ENCODE data around the gene HOXA9. TPM values are rescaled to one million over a fixed set of nuclear protein-coding genes. Genes with fewer than 3 reads are reported as not detected.
A peak's percentile ranks its signal among the peaks of the same experiment; 100 is the strongest.

HOXA9 gene
- total RNA-seq, 1 experiment from 2014 or later: 16.7 TPM

GRCh38 chr7:27163288-27164044 lies 1.9 kb downstream of the HOXA9 start:
- Mint-ChIP-seq H3K9me3 (ENCODE audit: unreplicated experiment) (no peaks in the 10 kb centered on the region), H3K27ac (ENCODE audit: unreplicated experiment) (no peak overlapping the region), H3K4me1 (ENCODE audit: low read depth, unreplicated experiment) (peaks cover 14% of the 10 kb centered on the region), H3K4me3 (ENCODE audit: unreplicated experiment) (peak overlapping the region; percentile 78), H3K27me3 (ENCODE audit: insufficient read depth, unreplicated experiment) (no peaks in the 10 kb centered on the region), H3K36me3 (ENCODE audit: insufficient read depth, unreplicated experiment) (peaks cover 6% of the 10 kb centered on the region)
- Histone ChIP-seq H3K9me3 (no peaks in the 10 kb centered on the region), H3K27me3 (replicated peaks; ENCODE audit: control insufficient read depth, insufficient read depth, low read length) (no peaks in the 10 kb centered on the region), H3K4me1 (peaks cover 7% of the 10 kb centered on the region), H3K36me3 (ENCODE audit: control insufficient read depth, insufficient read depth, low read length) (no peaks in the 10 kb centered on the region), H3K4me3 (ENCODE audit: low read depth, low read length) (no peak overlapping the region)
- ChIA-PET POLR2A (no interaction called here), CTCF (no interaction called here)
- DNase-seq: no peak
- BruUV-seq (replicated peaks): no TSS peak
- intact Hi-C loops (cut with micrococcal nuclease; ENCODE audit: unreplicated experiment): loop anchor here (5.0 to 10.0 kb wide), 2 partner anchors 301 to 959 kb away; partner anchors contain the start of genes CBX3, HNRNPA2B1 and SKAP2
- TF ChIP-seq CTCF (IDR thresholded peaks at IDR 0.05; ENCODE audit: insufficient read depth in 1 of 2, low read depth in 1 of 2, low read length in 1 of 2, severe bottlenecking in 1 of 2, unreplicated experiment in 1 of 2): no peak

GRCh38 chr7:27162561-27163287 lies 2.6 kb downstream of the HOXA9 start:
- TSS peak; percentile 30 for BruUV-seq (replicated peaks)
- H3K36me3 ChIP-seq (ENCODE audit: control insufficient read depth, insufficient read depth, low read length): no peaks in the 10 kb centered on the region
- ChIA-PET POLR2A (no interaction called here), CTCF (interaction anchor here (2.4 to 2.8 kb wide), 2 partner anchors 13 to 793 kb away, joined by 40 to 51 read pairs; no protein-coding TSS in a partner anchor)
- no peak for DNase-seq
- intact Hi-C loops (cut with micrococcal nuclease; ENCODE audit: unreplicated experiment): loop anchor here (5.0 to 10.0 kb wide), 2 partner anchors 300 to 958 kb away; partner anchors contain the start of genes CBX3, HNRNPA2B1 and SKAP2
- no peaks in the 10 kb centered on the region for H3K9me3 Mint-ChIP-seq (ENCODE audit: unreplicated experiment)
- H3K4me3 ChIP-seq (ENCODE audit: low read depth, low read length): no peak overlapping the region
- no peak for TF ChIP-seq CTCF (IDR thresholded peaks at IDR 0.05; ENCODE audit: insufficient read depth in 1 of 2, low read depth in 1 of 2, low read length in 1 of 2, severe bottlenecking in 1 of 2, unreplicated experiment in 1 of 2)
- peaks cover 5% of the 10 kb centered on the region for H3K36me3 Mint-ChIP-seq (ENCODE audit: insufficient read depth, unreplicated experiment)
- no peaks in the 10 kb centered on the region for H3K27me3 Mint-ChIP-seq (ENCODE audit: insufficient read depth, unreplicated experiment)
- H3K4me3 Mint-ChIP-seq (ENCODE audit: unreplicated experiment): no peak overlapping the region
- no peak overlapping the region for H3K27ac Mint-ChIP-seq (ENCODE audit: unreplicated experiment)
- peaks cover 14% of the 10 kb centered on the region for H3K4me1 Mint-ChIP-seq (ENCODE audit: low read depth, unreplicated experiment)
- H3K4me1 ChIP-seq: peaks cover 7% of the 10 kb centered on the region
- H3K9me3 ChIP-seq: no peaks in the 10 kb centered on the region
- no peaks in the 10 kb centered on the region for H3K27me3 ChIP-seq (replicated peaks; ENCODE audit: control insufficient read depth, insufficient read depth, low read length)

Data from Caco-2 (cell line).